SKM-1 (cell line): ENCODE results near the gene MIOX.

Experiments
- DNase-seq: peaks from one replicate; lab custom pipeline; 2025; ENCODE audit not compliant: unreplicated experiment; lab: John Stamatoyannopoulos, UW

Gene MIOX

DNA sequence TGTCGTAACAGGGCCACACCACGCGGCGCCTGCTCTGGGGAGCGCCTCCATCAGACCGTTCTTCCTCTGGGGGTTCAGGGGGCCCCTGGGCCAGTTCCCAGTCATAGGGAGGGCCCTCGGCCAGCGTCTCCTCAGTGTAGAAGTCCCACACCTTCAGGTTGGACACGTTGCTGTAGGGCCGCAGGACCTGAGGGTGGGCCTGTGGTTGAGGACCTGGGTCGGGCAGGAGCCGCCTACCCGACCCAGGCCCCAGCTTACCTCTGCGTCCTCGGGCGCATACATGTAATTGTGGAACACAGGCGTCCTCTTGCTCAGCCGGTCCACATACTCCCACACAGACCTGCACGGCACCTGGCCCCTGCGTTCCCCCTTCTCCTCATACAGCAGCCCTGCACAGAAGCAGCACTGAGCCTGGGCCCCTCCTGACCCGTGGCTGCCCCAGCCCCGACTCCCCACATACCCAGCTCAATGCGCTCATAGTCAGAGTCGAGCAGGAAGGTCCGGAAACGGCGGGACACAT, 32.0 kb upstream of the MIOX start:
- DNase-seq, result no peak

DNA sequence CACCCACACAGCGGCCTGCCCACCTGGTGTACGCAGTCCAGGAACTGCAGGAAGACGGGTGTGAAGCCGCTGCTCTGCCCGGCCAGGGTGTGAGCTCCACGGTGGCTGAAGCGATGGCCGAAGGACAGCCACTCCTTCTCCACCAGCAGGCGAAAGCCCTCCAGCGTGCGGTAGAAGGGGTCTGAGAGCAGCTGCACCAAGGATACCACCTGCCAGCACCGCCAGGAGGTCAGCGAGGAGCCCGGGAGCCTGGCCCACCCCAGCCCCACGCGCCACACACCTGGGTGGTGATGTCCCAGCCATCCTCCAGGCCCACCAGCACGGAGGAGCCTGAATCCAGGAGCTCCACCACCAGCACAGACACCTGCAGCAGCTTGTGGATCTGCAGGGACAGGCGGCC, 31.5 kb upstream of the MIOX start:
- DNase-seq, result no peak

DNA sequence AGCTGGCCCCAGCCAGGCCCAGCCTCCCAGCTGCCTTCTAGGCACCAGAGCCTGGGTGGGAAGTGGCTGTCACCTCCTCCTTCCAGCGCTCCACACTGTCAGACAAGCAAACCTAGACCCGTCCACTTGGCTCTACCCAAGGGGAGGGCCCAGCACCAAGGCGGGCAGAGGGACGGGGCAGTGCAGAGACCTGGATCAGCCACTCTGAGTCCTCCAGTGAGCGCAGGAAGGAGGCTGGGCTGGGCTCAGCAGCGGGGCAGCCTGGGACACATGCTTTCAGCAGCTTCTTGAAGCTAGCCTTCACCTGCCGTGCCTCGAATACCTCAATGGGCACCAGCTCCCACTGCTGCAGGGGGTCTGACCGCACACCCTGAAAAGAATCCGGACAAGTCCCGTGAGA, 30.6 kb upstream of the MIOX start:
- DNase-seq, result no peak

DNA sequence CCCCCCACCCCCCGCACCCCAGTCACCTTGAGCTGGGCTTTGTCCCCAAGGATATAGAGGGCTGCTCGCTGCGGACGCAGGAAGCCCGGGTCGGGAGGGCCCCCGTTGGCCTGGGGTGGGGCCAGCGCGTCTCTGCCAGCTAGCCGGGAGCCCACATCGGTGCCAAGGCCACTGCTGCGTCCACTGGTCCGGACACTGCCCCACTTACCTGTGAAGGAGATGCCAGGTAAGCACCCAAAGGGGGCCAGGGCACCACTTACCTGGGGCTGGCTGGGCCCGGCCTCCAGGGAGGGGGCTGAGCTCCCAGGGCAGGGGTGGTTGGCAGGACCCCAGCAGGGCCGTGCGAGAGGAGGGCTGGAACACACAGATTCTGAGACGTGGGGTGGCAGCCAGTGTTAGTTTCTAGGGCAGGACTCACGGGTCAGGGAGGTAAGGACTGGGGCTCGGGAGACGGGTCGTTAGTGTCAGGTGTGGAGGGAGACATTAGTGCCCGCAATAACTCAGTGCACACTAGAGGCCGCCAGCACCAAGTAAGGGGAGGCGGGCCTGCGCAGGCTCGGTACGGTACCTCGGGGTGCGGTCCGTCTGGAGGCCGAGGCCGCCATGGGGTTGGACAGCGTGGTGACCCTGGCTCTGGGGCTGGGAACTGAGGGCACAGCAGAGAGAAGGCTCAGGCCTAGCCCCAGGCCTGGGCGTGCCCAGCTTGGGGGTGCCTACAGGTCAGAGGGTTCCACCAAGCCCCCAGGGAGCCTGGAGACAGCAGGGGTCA, 30.0 kb upstream of the MIOX start:
- no peak for DNase-seq

DNA sequence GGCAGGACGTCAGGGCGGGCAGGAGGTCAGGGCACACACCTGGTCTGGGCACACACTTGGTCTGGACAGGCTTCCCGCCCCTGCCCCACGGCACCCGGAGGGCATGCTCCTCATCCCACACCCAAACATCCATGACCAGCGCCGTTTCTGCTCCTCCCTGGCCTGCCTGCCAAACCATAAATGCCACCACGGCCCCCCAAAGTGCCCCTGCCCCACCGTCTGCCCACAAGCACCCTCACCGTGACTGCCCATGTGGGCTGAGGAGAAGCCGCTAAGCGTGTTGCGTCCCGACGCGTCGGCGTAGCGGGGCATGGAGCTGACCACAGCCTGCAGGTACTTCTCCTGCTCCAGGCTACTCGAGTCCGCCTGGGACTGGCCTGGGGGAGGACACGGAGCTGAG, 27.6 kb upstream of the MIOX start:
- no peak for DNase-seq

DNA sequence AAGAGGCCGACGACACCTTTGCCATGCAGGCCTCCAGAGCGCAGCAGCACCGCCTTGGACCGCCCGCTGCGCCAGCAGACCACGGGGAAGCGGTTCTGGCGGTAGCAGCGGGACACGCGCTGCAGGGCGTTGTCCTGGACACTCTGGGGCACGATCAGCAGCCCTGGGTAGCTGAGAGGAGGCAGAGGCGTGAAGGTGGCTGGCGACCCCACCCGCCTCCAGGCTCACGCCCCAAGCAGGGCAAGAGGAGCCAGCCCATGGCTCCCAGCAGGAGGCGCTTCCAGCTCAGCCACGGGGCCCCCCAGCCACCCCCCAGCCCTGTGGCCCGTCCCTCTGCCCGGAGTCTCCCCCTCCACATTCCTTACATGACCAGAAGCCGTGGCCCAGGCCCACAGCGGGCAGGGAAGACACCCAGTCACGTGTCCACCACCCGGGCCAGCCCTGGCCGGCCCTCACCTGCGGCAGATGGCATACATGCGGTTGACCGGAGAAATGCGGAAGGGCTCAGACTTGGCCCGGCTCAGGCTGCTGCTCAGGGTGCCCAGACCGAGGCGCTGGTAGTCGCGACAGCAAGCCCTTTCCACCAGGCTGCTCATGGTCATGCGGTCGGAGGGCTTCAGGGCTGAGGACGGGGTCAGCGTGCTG, 27.0 kb upstream of the MIOX start:
- no peak for DNase-seq

DNA sequence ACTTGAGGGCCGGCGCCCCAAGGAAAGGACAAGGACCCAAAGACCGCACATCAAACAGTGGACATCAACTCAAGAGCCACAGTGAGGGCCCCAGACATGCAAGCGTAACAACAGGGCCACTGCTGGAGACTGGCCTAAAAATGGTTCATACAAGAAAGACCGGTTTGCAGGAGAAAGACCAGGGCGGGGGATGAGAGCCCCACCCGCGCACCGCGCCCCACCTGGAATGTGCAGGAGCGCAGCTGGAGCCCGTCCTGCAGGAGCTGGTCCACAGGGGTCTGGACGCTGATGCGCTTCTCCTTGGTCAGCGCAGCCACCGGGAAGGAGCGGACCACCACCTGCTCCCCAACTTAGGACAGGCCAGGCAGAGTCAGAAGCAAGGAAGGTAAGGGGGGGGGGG, 25.7 kb upstream of the MIOX start:
- no peak for DNase-seq

DNA sequence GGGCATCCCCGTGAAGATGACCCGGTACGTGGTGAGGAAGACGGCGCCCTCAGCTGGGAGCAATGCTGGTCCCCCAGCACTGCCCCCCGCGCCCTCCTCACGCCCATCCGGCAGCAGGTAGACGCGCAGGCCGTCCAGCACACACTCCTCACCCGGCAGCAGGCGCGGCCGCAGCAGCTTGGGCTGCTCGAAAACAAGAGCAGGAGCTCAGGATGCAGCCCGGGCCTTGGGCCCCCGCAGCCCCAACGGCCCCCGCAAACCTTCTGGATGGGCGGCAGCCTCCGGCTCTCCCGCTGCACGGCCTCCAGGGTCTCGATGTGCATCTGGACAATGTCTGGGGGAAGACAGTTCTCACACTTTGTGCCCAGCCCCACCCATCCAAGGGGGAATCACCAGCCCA, 25.1 kb upstream of the MIOX start:
- no peak for DNase-seq

DNA sequence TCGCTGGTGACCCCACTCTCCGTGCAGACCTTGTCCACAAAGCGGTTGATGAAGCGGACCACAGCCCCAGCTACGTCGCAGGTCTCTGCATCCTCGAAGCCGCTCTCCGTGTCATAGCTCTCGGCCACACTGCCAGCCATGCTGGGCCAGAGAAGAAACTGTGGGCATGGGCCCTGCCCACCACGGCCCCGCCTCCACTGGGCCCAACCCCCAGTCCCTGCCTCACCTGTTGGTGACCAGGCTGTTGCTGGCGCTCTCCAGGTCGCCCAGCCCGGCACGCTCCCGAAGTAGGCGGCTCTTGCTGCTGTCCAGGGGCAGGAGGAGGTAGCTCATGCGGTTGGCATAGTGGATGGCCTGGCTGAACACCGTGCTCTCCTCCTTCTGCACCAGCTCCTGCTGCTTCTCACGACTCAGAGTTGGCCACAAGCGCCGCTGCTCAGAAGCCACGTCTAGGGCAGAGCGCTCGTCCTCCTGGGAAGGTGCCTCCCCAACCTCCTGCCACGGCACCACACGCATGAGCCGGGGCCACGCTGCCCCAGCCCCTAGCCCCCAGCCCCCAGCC, 24.6 kb upstream of the MIOX start:
- DNase-seq, result no peak

DNA sequence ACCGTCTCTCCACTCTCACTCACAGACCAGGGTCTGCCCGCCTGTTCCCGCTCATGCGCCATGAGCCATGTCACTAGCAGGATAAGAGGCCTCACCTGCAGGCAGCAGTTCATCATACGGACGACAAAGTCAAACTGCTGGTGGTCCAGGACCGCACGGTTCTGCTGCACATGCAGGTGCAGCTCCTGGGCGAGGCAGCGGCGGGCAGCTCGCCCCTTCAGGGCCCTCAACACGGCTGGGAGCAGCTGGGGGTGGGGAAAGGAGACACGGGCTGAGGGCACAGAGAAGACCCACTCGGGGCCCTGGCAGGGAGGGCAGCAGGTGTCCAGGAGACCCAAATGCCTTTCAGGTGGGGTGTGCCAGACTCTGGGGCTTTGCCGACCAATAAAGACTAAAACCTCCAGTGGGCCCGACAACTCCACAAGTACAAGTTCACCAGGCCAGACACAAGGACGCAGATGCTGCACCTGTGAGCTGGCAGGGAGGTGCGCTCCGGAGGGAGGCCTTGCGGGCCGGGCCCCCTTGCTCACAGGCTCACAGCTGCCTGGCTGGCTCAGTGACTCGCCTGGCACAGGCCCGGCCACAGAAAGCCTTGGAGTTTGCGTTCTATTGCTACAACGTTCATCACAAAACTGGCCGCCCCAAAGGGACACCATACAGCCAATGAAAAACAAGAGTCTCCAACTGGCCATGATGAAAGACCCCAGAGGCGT, 23.3 kb upstream of the MIOX start:
- DNase-seq, result no peak

DNA sequence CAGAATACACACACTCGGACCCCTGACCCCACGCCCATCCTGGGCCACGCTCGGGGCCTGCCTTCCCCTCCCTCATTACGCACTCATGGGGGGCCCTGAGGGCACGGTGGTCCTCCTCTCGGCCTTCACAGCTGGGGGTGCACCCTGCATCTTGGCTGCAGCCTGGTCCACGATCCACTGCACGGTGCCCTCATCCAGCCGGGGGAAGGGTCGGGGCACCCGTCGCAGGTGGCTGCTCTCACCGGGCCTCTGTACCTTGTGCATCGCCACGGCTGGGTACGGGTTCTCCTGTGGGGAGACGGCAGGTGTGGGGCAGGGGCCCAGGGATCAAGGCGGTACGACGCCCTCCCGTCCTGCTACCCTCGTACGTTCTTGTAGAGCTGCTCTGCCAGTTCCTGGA, 22.2 kb upstream of the MIOX start:
- DNase-seq, result no peak

DNA sequence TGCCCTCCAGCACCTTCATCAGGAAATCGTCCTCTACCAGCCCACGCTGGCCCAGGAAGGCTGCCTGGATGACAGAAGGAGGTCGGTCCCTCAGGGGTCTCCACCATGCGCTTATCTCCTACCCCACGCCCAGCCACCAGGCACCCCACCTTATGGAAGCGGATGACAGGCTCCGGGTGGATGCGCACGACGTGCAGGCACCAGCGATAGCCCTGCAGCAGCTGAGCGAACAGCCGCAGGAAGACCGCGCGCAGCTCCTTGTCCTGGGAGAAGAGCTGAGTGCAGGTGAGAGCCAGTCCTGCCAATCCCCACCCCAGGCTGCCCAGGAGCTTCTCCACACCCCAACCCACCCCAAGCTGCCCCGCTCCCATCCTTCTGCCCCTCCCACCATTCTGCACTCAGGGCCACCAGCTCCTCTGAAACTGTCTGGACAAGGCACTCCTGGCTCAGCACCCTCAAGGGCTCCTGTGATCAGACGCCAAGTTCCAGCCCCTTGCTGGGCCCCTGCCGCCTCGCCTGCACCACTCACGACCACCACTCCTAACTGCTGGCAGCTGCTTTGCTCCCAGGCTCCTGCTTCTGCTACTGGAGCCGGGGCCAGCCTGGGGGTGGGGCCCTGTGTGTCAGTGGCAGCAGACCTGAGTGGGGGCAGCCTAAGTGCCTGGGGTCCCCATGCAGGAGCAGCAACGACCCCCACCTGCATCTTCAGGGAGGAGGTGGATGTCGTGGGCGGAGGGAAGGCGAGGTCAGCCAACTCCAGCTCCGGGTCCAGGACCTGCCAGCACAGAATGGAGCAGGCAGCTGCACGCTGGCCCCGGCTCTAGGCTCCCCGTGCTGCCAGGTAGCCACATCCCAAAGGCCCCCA, 21.4 kb upstream of the MIOX start:
- no peak for DNase-seq

DNA sequence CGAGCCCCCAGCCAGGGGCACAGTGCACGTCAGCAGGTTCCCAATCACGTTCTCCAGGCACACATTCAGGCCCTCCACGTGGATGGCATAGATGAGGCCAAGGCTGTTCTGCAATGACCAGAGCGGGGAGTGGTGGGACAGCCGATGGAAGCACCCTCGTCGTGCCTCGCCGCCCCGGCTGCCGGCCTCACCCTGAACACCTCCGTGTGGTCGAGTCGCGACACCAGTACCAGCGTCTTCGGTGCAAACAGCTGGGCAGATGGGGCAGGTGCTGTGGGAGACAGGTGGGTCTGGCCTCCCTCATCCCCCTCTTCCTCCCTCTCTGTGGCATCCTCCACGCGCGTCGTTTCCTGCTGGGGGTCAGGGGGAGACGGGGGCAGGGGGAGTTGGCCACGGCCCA, 19.3 kb upstream of the MIOX start:
- DNase-seq, result no peak

DNA sequence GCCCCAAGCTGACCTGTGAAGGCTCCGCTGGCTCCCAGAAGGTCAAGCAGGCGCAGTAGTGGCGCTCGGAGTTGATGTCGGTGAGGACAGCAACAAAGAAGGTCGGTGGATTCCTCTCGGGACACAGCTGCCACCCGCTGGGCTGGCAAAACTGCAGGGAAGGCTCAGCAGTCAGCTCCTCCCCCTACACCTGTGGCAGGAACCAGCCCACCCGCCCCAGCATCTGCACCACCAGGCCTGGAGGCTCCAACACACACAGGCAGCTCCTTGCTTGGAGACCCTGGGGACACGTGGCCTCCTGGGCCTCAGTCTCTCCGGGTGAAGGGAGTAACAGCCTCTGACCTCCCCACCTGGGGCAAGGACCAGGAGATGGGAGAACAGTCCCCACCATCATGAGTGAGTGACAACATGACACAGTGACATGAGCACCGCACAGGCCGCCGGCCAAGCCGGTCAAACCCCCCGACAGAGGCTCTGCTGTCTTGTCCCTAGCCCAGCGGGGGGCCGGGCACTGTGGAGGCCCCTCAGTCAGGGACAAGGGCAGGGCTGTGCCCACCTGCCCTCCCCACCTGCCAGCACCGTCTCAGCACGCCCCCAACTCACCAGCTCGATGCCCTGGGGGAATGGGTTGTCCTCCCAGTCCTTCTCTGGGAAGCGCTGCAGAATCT, 18.8 kb upstream of the MIOX start:
- DNase-seq, result no peak

DNA sequence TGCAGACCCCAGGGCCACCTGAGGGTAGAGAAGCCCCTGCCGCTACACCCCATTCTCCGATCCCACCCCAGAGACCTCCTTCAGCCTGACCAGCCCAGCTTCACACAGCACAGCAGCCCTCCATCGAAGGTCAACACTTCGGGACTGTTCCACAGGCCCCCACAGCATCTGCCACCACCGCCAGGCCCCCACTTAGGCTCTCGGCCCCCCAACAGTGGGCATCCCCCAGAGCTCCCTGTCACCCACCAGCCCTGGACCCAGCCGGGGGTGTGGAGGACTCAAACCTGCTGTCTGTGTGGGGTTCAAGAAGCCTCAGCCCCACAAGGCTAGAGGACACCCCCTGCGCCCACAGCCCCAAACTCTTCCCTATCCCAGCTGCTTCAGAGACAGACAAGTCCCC, 18.0 kb upstream of the MIOX start:
- no peak for DNase-seq

DNA sequence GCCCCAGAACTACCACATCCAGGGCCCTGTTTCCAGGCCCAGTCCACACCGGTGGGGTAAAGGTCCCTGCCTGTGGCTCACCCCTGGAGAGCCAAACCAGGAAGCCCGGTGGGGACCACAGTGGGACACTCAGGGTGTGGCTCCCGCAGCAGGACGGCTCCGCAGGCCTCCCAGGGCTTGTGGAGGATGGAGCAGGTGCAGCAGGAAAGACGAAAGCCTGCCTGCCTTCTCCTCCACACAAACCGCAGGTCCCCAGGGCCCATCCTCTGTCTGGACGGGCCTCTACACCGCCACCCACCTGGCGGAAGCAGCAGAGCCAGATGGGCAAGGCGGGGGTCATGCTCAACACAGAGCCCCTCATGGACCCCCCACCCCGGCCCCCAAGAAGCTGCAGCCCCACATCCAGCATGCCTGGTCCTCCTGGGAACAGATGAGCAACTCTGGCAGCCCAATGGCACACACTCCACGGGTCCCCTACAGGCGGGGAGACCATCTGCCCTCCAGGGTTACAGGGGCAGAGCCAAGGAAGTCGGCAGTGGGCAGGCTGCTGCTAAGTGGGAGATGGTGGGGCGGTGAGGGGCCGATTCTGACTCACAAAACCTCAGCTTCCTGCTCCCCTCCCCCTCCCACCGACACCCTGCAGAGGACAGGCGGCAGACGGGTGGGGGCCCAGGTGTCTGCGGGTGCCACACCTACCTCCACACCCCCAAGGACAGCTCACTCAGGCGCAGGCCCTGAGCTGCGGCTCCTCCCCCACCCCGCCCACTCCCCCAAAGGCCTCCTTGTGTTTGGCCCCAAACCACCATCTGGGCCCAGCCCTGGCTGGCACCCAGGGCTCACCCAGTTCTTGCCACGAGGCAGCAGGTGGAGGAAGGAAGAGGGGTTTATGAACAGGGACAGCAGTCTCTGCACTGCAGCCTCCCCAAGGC, 17.0 kb upstream of the MIOX start:
- DNase-seq, result peak; percentile 47

DNA sequence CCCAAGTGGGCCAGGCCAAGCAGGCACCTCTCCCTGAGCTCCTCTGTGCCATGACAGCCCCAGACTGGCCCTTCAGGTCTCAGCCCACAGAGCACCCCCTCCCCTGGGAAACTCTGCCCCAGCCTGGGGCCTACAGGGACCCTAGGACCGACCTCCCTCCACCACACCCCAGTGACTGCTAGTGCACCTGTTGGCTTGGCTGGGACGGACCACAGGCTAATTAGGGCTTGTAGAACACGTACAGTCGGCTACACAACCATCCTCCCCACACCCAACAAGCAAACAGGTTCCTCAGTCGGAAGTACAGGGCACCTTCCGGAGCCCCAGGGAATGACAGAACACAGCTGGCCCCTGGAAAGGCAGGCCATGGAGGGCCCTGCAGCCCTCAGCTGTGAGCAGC, 16.2 kb upstream of the MIOX start:
- no peak for DNase-seq

DNA sequence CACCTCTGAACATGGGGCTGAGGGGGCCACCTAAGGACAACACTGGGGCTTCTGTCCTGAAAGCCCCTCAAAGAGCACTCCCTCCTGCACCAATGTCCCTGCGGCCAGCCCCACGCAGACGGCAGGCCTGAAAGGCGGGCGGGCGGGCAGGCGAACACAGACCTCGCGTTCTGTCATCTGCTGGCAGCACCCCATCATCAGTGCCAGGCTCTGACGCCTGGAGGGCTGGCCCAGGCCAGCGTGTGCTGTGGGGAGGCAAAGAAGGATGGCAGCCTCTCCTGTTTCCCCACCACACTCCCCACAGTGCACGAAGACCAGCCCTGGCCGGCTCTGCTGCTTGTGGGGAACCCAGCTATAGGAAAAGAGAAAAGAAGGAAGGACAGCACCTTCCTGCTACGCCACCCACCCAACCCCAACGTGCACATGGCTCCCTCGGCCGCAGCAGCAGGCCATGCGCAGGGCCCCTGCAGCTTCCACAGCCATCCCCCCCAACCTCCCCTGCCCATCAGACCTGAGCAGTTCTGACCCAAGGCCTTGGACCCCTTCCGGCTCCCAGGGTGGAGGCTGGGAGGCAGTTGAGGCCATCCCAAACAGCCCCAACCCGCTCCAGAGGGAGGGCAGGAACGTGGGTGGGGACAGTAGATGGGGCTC, 15.3 kb upstream of the MIOX start:
- DNase-seq, result no peak

DNA sequence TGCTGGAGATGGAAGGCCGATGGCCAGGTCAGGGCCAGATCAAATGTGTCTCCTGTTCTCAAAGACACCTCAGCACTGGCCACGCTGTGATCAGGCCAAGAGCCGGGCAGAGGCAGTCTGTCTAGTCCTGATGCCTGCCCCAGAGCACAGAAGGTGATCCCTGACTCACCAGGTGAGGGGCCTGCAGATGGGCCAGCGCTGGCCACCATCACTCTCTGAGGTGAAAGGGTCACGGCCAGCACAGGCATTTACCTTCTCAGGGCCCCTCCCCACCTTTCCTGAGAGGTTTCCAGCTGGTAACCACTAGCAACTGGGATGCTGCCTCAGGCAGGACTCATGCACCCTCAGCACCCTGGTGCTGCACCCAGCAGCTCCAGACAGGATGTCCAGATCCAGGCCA, 14.7 kb upstream of the MIOX start:
- no peak for DNase-seq
